SK-N-SH (cell line): ENCODE data around the gene SLC4A2. TPM values are rescaled to one million over a fixed set of nuclear protein-coding genes. Genes with fewer than 3 reads are reported as not detected.

Source experiments
- CTCF ChIA-PET: fragments of 300-600, 350-600 bp; formaldehyde crosslinking; extraction: SDS; loops from one replicate; lab custom pipeline; 2021; lab: Yijun Ruan, JAX
- POLR2A ChIA-PET: fragments of 350-600 bp; sonication (Branson Sonifier 250); formaldehyde crosslinking; extraction: SDS; loops from one replicate; lab custom pipeline; 2020; ENCODE audit warnings: antibody characterized with exemption, inconsistent platforms; lab: Yijun Ruan, JAX
- DNase-seq: peaks from one replicate; pipeline ENCODE4 v3.0.0; 2012
- H2AFZ ChIP-seq: fragments of 200-600 bp; sonication (generic); 2 replicates; pipeline ENCODE4 v1.8.1; 2016; ENCODE audit warnings: antibody characterized with exemption, mild to moderate bottlenecking, low read depth
- H3F3A ChIP-seq: fragments of 200-600 bp; sonication (generic); replicated peaks from 2 replicates; pipeline ENCODE3; 2016; ENCODE audit warnings: antibody characterized with exemption, mild to moderate bottlenecking; ENCODE audit not compliant: insufficient read depth
- H3K27ac ChIP-seq, 2 experiments: fragments of 200-500 bp in 1 of 2; fragments of 200-600 bp in 1 of 2; sonication (Bioruptor generic) in 1 of 2; sonication (generic), shearing (Covaris generic) in 1 of 2; 2 replicates each; pipeline versions ENCODE4 v1.5.1 to v1.6.1; 2014 to 2016; ENCODE audit warnings: low read depth in 2 of 2, inconsistent platforms in 1 of 2, low read length in 1 of 2, mild to moderate bottlenecking in 1 of 2, mixed read lengths in 1 of 2
- H3K27me3 ChIP-seq: fragments of 200-600 bp; sonication (generic), shearing (Covaris generic); 2 replicates; pipeline ENCODE4 v1.6.1; 2016; ENCODE audit warnings: mixed run types; ENCODE audit not compliant: insufficient read depth
- H3K36me3 ChIP-seq, 2 experiments: fragments of 200-500 bp in 1 of 2; fragments of 200-600 bp in 1 of 2; sonication (Bioruptor generic) in 1 of 2; sonication (generic) in 1 of 2; replicated peaks in 1 of 2; 2 replicates each; pipeline versions ENCODE3 to v1.5.1; 2014 to 2016; ENCODE audit warnings: low read length in 1 of 2, mild to moderate bottlenecking in 1 of 2; ENCODE audit not compliant: insufficient read depth in 2 of 2, control insufficient read depth in 1 of 2
- H3K4me1 ChIP-seq, 2 experiments: fragments of 200-500 bp in 1 of 2; fragments of 200-600 bp in 1 of 2; sonication (Bioruptor generic) in 1 of 2; sonication (generic), shearing (Covaris generic) in 1 of 2; 2 replicates each; pipeline versions ENCODE4 v1.5.1 to v1.6.1; 2014 to 2016; ENCODE audit warnings: low read depth in 1 of 2, low read length in 1 of 2, mixed run types in 1 of 2; ENCODE audit not compliant: insufficient read depth in 2 of 2, control insufficient read depth in 1 of 2
- H3K4me2 ChIP-seq: fragments of 200-600 bp; sonication (generic), shearing (Covaris generic); 2 replicates; pipeline ENCODE4 v1.6.1; 2017; ENCODE audit warnings: mixed run types
- H3K4me3 ChIP-seq, 2 experiments: fragments of 200-500 bp in 1 of 2; fragments of 200-600 bp in 1 of 2; sonication (Bioruptor generic) in 1 of 2; sonication (generic), shearing (Covaris generic) in 1 of 2; 2 replicates each; pipeline versions ENCODE4 v1.5.1 to v1.8.1; 2014 to 2016; ENCODE audit warnings: low read depth in 2 of 2, inconsistent platforms in 1 of 2, low read length in 1 of 2, mild to moderate bottlenecking in 1 of 2, mixed read lengths in 1 of 2, moderate library complexity in 1 of 2
- H3K79me2 ChIP-seq: fragments of 200-600 bp; sonication (generic); 2 replicates; pipeline ENCODE4 v1.8.1; 2017; ENCODE audit warnings: mild to moderate bottlenecking; ENCODE audit not compliant: insufficient read depth
- H3K9ac ChIP-seq: fragments of 200-600 bp; sonication (generic); 2 replicates; pipeline ENCODE4 v1.6.1; 2017; ENCODE audit warnings: mixed run types
- H3K9me2 ChIP-seq: fragments of 200-600 bp; sonication (generic); 2 replicates; pipeline ENCODE4 v1.6.1; 2017; ENCODE audit warnings: mixed run types
- H3K9me3 ChIP-seq: fragments of 200-600 bp; sonication (generic); 2 replicates; pipeline ENCODE4 v1.6.1; 2017; ENCODE audit warnings: mixed run types, mild to moderate bottlenecking, moderate library complexity
- H4K20me1 ChIP-seq: fragments of 200-600 bp; sonication (generic); 2 replicates; pipeline ENCODE4 v1.6.1; 2017; ENCODE audit warnings: mild to moderate bottlenecking, mixed run types; ENCODE audit not compliant: insufficient read depth
- EZH2phosphoT487 ChIP-seq: fragments of 200-600 bp; sonication (generic); IDR thresholded peaks from 2 replicates; pipeline ENCODE4 v1.6.1; 2017; ENCODE audit warnings: low read depth, mixed run types, mild to moderate bottlenecking, antibody characterized with exemption, moderate library complexity, borderline replicate concordance
- FOSL2 ChIP-seq: IDR thresholded peaks from 2 replicates; pipeline ENCODE4 v1.4.0; 2012; ENCODE audit warnings: low read depth, mild to moderate bottlenecking, moderate library complexity, borderline replicate concordance
- FOXM1 ChIP-seq: IDR thresholded peaks from 2 replicates; pipeline ENCODE4 v1.4.0; 2012; ENCODE audit warnings: low read depth, mild to moderate bottlenecking
- GABPA ChIP-seq: IDR thresholded peaks from 2 replicates; pipeline ENCODE4 v1.4.0; 2012; ENCODE audit warnings: low read depth, mild to moderate bottlenecking
- JUND ChIP-seq: IDR thresholded peaks from 2 replicates; pipeline ENCODE4 v1.4.0; 2012
- MEF2A ChIP-seq: IDR thresholded peaks from 2 replicates; pipeline ENCODE4 v1.4.0; 2012; ENCODE audit warnings: low read depth, borderline replicate concordance
- NFIC ChIP-seq: IDR thresholded peaks from 2 replicates; pipeline ENCODE4 v1.4.0; 2012; ENCODE audit warnings: borderline replicate concordance
- POLR2AphosphoS5 ChIP-seq: IDR thresholded peaks from 2 replicates; pipeline ENCODE4 v1.6.1; 2012; ENCODE audit warnings: low read depth, low read length
- RAD21 ChIP-seq: IDR thresholded peaks from 2 replicates; pipeline ENCODE4 v1.6.1; 2012; ENCODE audit warnings: mild to moderate bottlenecking, low read length
- RXRA ChIP-seq: IDR thresholded peaks from 2 replicates; pipeline ENCODE4 v1.4.0; 2012; ENCODE audit warnings: low read depth, mild to moderate bottlenecking, borderline replicate concordance
- SMC3 ChIP-seq: IDR thresholded peaks from 2 replicates; pipeline ENCODE4 v1.6.1; 2012; ENCODE audit warnings: low read depth, low read length, improper control_type of control experiment
- TAF1 ChIP-seq: IDR thresholded peaks from 2 replicates; pipeline ENCODE4 v1.6.1; 2012; ENCODE audit warnings: low read depth, mild to moderate bottlenecking, low read length, moderate library complexity, borderline replicate concordance
- TEAD4 ChIP-seq: IDR thresholded peaks from 2 replicates; pipeline ENCODE4 v1.4.0; 2012; ENCODE audit warnings: mild to moderate bottlenecking, borderline replicate concordance; ENCODE audit not compliant: insufficient read depth
- YY1 ChIP-seq: IDR thresholded peaks from 2 replicates; pipeline ENCODE4 v1.4.0; 2012; ENCODE audit warnings: low read depth, mild to moderate bottlenecking
- whole genome bisulfite sequencing: methylation state at CpG from one replicate; pipeline ENCODE4 v1.1.6; 2017; ENCODE audit warnings: low lambda C conversion rate; 5-methylcytosine and 5-hydroxymethylcytosine counted together
- polyA plus RNA-seq, 3 experiments: library from polyadenylated mRNA; depleted of rRNA; stranded (reverse); fragments of >200 nt; gene quantifications; 2 replicates each; pipeline ENCODE4 v1.2.3, GENCODE V29; 2012
- TF ChIP-seq, protein P1 (sequence below): fragments of 150-350 bp; IDR thresholded peaks from 2 replicates; pipeline ENCODE4 v1.6.1; 2016; ENCODE audit warnings: mild to moderate bottlenecking, low read depth, low read length
- TF ChIP-seq, protein P2 (sequence below): IDR thresholded peaks from 2 replicates; pipeline ENCODE4; 2012
- TF ChIP-seq, protein P3 (sequence below): fragments of 200-600 bp; sonication (generic); IDR thresholded peaks from 2 replicates; pipeline ENCODE4 v1.6.1; 2017; ENCODE audit warnings: antibody characterized with exemption, mild to moderate bottlenecking, moderate library complexity
- TF ChIP-seq, protein P4 (sequence below): IDR thresholded peaks from 2 replicates; pipeline ENCODE4 v1.4.0; 2012; ENCODE audit warnings: low read depth, borderline replicate concordance

SLC4A2 gene
- polyA plus RNA-seq, 1 of the 3 experiments (the other 2 are of a cell fraction) = 167 TPM

DNA sequence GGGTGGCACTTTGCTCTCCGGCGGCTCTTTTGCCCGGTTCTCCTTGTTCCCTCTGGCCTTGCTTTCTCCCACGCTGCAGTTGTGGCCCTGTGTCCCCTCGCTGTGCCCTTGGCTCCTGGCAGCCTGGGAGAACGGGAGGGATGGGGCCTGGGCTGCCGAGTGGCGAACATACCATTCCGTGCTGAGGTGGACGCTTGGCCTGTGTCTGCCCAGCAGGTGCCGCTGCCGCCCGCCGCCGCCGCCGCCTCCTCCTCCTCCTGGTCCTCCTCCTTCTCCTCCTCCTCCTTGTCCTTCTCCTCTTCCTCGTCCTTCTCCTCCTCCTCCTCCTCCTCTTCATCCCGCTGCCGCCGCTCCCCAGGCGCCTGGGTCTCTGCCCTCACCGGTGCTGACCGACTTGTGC lies 62.9 kb downstream of the SLC4A2 start:
- DNase-seq = no peak
- CTCF ChIA-PET = interaction anchor here (2.5 to 18.0 kb wide), 5 partner anchors 12 to 92 kb away, joined by 11 to 243 read pairs (median 60); partner anchors contain the start of gene GBX1
- Histone ChIP-seq H3K4me1 (no peaks in the 10 kb centered on the region; a peak in 1 of 4 replicates), H2AFZ (no peak overlapping the region), H3K27me3 (no peaks in the 10 kb centered on the region)
- TF ChIP-seq EZH2phosphoT487 = no peak
- TF ChIP-seq RXRA = no peak
- no peak for TF ChIP-seq SMC3
- no peak for TF ChIP-seq POLR2AphosphoS5
- no peak for TF ChIP-seq TEAD4
- no peak for TF ChIP-seq MEF2A
- TF ChIP-seq JUND = no peak
- no peak for TF ChIP-seq RAD21
- TF ChIP-seq, protein P1, sequence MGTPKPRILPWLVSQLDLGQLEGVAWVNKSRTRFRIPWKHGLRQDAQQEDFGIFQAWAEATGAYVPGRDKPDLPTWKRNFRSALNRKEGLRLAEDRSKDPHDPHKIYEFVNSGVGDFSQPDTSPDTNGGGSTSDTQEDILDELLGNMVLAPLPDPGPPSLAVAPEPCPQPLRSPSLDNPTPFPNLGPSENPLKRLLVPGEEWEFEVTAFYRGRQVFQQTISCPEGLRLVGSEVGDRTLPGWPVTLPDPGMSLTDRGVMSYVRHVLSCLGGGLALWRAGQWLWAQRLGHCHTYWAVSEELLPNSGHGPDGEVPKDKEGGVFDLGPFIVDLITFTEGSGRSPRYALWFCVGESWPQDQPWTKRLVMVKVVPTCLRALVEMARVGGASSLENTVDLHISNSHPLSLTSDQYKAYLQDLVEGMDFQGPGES = no peak
- no peak for TF ChIP-seq TAF1
- no peak for TF ChIP-seq FOXM1
- no peak for TF ChIP-seq FOSL2
- TF ChIP-seq, protein P2, sequence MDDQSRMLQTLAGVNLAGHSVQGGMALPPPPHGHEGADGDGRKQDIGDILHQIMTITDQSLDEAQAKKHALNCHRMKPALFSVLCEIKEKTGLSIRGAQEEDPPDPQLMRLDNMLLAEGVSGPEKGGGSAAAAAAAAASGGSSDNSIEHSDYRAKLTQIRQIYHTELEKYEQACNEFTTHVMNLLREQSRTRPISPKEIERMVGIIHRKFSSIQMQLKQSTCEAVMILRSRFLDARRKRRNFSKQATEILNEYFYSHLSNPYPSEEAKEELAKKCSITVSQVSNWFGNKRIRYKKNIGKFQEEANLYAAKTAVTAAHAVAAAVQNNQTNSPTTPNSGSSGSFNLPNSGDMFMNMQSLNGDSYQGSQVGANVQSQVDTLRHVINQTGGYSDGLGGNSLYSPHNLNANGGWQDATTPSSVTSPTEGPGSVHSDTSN = no peak
- TF ChIP-seq, all 33 proteins: peak for 0
- Histone ChIP-seq H3K36me3 (peaks cover 26 to 82% of the 10 kb centered on the region in 2 experiments), H3K4me3 (no peak overlapping the region), H3K27ac (no peak overlapping the region), H4K20me1 (peaks cover 27% of the 10 kb centered on the region), H3K9ac (no peak overlapping the region), H3K4me2 (no peak overlapping the region), H3F3A (peaks cover 4% of the 10 kb centered on the region), H3K79me2 (peaks cover 33% of the 10 kb centered on the region), H3K9me2 (no peaks in the 10 kb centered on the region), H3K9me3 (no peaks in the 10 kb centered on the region)
- 94% methylated on average over 24 of the region's 24 CpGs for WGBS
- POLR2A ChIA-PET = no interaction called here

DNA sequence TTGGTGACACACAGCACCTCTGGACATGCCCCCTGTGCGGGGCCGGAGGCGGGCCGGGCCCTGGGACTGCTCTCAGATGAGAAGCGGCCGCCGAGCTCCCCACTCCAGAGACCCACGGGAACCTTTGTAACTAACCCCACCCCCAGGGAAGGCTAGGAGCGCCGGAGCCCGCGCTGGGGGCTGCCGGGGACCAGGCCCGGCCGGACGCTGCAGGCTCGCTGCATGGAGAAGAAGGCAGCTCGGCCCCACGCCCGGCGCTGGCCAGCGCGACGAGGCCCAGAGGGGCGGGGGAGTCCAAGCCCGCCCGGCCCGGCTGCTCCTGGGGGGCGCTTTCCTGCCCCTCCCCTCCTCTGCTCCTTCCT lies 63.4 kb downstream of the SLC4A2 start:
- POLR2A ChIA-PET = no interaction called here
- Histone ChIP-seq H3F3A (peaks cover 4% of the 10 kb centered on the region), H3K27ac (no peak overlapping the region), H3K27me3 (no peaks in the 10 kb centered on the region), H3K9ac (no peak overlapping the region), H2AFZ (no peak overlapping the region), H3K4me1 (no peaks in the 10 kb centered on the region; a peak in 1 of 4 replicates), H3K36me3 (peaks cover 23 to 83% of the 10 kb centered on the region in 2 experiments), H4K20me1 (peaks cover 27% of the 10 kb centered on the region), H3K9me2 (no peaks in the 10 kb centered on the region), H3K79me2 (peaks cover 28% of the 10 kb centered on the region; the same call in 1 of the 2 replicates), H3K4me2 (no peak overlapping the region), H3K9me3 (no peaks in the 10 kb centered on the region), H3K4me3 (no peak overlapping the region)
- DNase-seq = no peak
- CTCF ChIA-PET = interaction anchor here (1.1 to 18.0 kb wide), 9 partner anchors 12 to 354 kb away, joined by 3 to 243 read pairs (median 12); partner anchors contain the start of gene GBX1
- WGBS = 93% methylated on average over 20 of the region's 29 CpGs
- no peak for TF ChIP-seq YY1
- no peak for TF ChIP-seq NFIC
- TF ChIP-seq, protein P3, sequence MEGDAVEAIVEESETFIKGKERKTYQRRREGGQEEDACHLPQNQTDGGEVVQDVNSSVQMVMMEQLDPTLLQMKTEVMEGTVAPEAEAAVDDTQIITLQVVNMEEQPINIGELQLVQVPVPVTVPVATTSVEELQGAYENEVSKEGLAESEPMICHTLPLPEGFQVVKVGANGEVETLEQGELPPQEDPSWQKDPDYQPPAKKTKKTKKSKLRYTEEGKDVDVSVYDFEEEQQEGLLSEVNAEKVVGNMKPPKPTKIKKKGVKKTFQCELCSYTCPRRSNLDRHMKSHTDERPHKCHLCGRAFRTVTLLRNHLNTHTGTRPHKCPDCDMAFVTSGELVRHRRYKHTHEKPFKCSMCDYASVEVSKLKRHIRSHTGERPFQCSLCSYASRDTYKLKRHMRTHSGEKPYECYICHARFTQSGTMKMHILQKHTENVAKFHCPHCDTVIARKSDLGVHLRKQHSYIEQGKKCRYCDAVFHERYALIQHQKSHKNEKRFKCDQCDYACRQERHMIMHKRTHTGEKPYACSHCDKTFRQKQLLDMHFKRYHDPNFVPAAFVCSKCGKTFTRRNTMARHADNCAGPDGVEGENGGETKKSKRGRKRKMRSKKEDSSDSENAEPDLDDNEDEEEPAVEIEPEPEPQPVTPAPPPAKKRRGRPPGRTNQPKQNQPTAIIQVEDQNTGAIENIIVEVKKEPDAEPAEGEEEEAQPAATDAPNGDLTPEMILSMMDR = no peak
- TF ChIP-seq, protein P1 = no peak
- no peak for TF ChIP-seq EZH2phosphoT487
- TF ChIP-seq GABPA = no peak
- TF ChIP-seq FOXM1 = no peak
- TF ChIP-seq, protein P4, sequence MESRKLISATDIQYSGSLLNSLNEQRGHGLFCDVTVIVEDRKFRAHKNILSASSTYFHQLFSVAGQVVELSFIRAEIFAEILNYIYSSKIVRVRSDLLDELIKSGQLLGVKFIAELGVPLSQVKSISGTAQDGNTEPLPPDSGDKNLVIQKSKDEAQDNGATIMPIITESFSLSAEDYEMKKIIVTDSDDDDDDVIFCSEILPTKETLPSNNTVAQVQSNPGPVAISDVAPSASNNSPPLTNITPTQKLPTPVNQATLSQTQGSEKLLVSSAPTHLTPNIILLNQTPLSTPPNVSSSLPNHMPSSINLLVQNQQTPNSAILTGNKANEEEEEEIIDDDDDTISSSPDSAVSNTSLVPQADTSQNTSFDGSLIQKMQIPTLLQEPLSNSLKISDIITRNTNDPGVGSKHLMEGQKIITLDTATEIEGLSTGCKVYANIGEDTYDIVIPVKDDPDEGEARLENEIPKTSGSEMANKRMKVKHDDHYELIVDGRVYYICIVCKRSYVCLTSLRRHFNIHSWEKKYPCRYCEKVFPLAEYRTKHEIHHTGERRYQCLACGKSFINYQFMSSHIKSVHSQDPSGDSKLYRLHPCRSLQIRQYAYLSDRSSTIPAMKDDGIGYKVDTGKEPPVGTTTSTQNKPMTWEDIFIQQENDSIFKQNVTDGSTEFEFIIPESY = no peak
